NCI-H1048 (cell line): Measurements from ENCODE around the gene PHETA2.

Experiments
- DNase-seq: peaks from one replicate; lab custom pipeline; 2025; lab: John Stamatoyannopoulos, UW

PHETA2 gene, protein sequence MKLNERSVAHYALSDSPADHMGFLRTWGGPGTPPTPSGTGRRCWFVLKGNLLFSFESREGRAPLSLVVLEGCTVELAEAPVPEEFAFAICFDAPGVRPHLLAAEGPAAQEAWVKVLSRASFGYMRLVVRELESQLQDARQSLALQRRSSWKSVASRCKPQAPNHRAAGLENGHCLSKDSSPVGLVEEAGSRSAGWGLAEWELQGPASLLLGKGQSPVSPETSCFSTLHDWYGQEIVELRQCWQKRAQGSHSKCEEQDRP

DNA sequence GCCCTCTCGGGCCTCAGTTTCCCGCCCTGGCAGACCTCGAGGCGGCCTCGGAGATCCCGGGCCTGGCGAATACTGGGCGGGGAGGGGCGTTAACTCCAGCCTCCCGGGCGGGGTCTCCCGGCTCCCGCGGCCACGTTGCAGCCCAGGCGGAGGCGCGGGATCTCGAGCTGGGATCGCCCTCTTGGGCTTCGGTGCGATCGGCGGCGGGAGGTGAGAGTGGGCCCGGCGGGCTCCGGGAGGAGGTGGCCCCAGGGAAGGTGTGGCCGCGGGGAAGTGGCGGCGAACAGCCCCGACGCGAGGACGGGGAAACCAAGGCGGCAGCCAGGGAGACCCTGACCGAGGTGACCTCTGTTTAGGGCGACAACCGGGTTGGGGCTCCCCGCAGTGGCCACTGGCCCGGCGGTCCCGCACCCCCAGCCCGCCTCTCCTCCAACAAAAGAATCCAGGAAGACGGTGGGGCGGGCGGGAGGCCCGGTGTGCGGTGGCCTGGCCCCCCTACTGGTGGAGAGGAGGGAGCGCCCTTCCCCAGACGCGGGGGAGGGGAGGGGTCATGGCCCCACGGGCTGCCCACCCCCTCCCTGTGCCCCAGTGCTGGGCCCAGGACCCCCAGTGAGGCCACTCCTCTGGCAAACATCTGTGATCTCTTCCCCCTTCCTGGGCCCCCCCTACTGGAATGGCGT lies at the start of gene PHETA2:
TSS of gene PHETA2 (plus strand) at position 117 of the 680 bp plus-strand sequence. CDS start 3,046 bp downstream, outside the sequence.
- DNase-seq = no peak

DNA sequence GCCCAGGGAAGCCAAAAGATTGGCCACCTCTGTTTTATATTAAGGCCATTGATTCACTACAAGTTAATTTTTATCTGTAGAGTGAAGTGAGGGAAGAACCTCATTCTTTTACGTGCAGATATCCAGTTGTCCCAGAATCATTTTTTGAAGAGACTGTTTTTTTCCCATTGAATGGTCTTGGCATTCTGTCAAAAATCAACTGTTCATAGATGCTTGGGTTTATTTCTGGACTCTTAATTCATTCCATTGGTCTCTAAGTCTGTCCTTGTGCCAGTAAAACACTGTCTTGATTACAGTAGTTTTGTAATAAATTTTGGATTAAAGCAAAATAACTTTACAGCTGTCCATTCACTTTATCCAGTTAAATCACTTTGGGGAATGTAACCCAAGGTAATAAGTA lies 48.6 kb upstream of the PHETA2 start:
- no peak for DNase-seq

GRCh38 chr22:42026705-42027104 lies 47.3 kb upstream of the PHETA2 start:
- DNase-seq = no peak

- no peak for DNase-seq
Observed at GRCh38 chr22:42033263-42034181, 40.5 kb upstream of the PHETA2 start.

GRCh38 chr22:42035256-42035655 lies 38.8 kb upstream of the PHETA2 start:
- DNase-seq = no peak

DNA sequence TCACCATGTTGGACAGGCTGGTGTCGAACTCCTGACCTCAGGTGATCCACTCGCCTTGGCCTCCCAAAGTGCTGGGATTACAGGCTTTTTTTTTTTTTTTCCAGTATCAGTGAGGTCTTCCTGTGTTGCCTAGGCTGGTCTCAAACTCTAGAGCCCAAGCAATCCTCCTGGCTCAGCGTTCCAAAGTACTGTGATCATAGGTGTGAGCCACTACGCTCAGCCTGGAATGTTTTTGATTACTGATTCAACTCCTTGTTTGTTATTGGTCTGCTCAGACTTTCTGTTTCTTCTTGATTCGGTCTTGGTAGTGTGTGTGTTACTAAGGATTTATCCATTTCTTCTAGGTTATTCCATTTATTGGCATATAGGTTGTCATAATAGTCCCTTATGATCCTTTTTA lies 34.8 kb upstream of the PHETA2 start:
- no peak for DNase-seq

GRCh38 chr22:42041784-42042183 lies 32.3 kb upstream of the PHETA2 start:
- DNase-seq = no peak

GRCh38 chr22:42050641-42051180 lies 23.3 kb upstream of the PHETA2 start:
- no peak for DNase-seq

- DNase-seq = no peak
Observed at GRCh38 chr22:42052765-42053164, 21.3 kb upstream of the PHETA2 start.

- DNase-seq = no peak
Observed at GRCh38 chr22:42056757-42057511, 17.1 kb upstream of the PHETA2 start.

- no peak for DNase-seq
Observed at GRCh38 chr22:42060489-42060888, 13.6 kb upstream of the PHETA2 start.

GRCh38 chr22:42061041-42061440 lies 13.0 kb upstream of the PHETA2 start:
- DNase-seq = no peak

- DNase-seq = no peak
Observed at GRCh38 chr22:42062506-42063170, 11.4 kb upstream of the PHETA2 start.

DNA sequence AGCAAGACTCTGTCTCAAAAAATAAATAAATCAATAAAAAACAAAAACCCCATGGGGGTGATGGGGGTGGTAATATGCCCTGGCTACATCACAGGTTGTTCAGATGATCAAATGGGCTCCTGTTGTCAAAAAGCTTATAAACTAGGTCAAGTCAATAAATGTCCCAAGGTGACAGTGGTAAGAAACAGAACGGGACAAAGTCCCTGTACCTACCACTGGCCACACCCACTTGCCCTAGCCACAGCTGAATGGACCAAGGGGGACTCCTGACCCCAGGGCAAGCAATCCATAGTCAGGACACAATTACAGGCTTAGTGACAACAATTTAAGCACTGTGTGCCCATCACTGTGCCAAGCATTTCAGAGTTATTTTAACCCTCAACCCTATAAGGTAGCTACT lies 9.4 kb upstream of the PHETA2 start:
- no peak for DNase-seq

DNA sequence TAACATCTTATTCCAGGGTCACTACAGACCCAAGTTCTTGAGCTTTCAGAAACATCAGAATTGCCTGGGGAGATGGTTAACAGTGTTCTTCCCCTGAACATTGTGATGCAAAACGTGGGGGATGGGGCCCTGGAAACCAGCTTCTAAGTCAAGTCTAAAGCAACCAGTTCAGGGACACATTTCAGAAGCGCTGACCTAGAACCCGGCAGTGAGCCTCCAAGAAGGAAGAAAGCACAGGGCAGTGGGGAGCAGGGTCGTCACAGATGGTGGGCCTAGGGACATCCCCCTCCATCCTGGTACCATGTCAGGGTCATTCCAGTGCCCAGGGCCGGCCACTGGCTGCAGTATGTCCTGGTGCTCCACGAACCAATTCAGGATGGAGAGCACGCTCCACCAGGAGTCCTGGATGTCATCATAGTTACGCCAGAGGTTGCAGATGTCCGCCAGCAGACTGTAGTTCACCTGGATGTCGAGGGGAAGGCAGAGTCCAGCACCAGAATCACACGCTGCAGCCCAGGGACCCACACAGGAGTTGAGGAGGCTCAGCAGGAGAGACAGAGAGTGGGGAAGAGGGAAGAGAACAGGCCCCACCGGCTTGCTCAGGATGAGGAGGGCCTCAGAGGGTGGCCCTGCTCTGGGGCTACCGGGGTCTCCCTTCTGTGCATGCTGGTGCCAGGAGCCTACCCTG lies 8.5 kb upstream of the PHETA2 start:
- no peak for DNase-seq

DNA sequence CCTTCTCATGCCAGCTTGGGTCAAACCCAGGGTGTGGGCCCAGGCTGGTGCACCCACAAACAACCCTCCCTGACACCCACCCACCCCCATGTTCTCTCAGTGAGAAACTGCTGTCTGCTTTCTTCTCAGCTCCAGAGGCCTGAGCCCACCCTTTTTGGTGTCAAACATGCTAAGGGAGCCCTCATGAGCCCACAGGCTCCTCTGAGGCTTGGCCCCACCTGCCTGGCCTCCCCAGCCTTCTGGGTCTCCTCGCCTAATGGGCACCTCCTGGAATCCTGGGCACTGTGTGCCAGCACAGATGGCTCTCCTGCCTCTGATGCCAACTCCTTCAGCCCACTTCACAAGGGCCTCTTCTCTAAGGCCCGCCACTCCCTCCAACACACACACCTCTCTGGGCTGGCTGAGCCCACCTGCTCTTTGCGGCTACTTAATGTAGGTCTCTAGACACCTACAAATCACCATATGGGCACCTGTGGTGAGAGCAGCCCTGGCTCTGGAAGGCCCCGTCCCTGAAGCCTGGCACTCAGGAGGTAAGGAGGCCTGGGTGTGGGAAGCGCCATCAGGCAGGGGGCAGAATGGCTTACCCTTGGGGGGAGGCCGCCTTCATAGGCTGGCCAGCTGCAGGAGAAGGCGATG lies 7.8 kb upstream of the PHETA2 start:
- no peak for DNase-seq

DNA sequence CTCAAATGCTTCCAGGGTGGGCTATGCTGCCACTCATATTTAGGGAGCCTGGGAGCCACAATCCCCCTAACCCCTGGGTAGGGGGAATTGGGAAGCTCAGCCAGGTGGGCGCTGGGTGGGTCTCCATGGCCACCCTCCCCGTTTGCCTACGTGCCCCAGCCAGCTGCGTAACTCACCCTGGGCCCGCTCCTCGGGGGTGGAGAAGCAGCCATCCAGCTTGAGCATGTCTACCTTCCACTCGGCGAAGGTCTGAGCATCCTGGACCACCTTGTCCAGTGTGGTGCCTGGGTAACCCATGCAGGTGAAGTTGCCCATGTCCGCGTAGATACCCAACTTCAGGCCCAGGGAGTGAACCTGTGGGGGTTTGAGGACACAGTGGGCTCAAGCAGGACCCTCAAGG lies 7.1 kb upstream of the PHETA2 start:
- no peak for DNase-seq

GRCh38 chr22:42067671-42068251 lies 6.3 kb upstream of the PHETA2 start:
- DNase-seq = no peak

DNA sequence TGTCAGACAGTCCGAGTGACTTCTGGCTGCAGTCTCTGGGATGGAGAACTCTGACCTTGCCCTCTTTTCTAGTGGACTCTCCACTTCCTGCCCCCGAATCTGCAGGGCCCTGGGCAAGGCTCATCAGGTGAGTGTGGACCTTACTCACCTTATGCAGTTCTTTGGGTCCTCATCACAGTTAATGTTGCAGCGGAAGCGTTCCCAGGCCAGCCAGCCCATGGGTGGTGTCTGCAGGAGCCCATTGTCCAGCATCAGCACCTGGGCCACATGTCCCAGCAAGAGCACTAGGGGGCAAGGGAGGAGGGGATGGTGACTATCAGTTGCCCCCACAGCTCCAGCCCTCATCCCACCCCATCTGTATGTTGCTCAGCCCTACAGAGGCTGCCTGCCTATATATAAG lies 5.8 kb upstream of the PHETA2 start:
- DNase-seq = no peak
